ENCODE measurements around the gene SPO11. TPM values are rescaled to one million over a fixed set of nuclear protein-coding genes. Genes with fewer than 3 reads are reported as not detected.

SPO11 gene
- total and polyA plus RNA-seq, 2 of the 4 experiments (the other 2 are of a cell fraction): not detected

DNA sequence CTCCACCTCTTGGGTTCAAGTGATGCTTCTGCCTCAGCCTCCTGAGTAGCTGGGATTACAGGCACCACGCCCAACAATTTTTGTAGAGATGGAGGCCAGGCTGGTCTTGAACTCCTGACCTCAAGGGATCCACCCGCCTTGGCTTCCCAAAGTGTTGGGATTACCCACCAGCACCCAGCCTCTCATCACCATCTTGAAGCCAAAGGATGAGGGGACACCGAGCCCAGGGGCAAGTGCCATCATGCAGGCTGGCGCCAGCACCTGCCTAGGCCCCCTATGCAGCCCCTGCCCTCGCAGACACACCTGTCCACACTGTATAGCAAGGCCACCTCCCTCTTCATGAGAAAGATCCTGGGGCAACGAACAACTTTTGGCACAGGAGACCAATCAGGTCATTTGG lies 56.3 kb downstream of the SPO11 start:
- DNase-seq (no peak), ATAC-seq (ENCODE audit: low read depth) (no peak)
- Histone ChIP-seq H3K14ac (replicated peaks; ENCODE audit: low read depth, low read length) (no peak overlapping the region), H2BK20ac (ENCODE audit: low read depth, low read length) (no peak overlapping the region), H3K27ac (ENCODE audit: insufficient read depth, low read length) (no peak overlapping the region), H3K27me3 (ENCODE audit: control insufficient read depth, insufficient read depth, low read length) (no peaks in the 10 kb centered on the region), H4K20me1 (ENCODE audit: insufficient read depth, low read length) (no peaks in the 10 kb centered on the region; the same call in 1 of the 2 replicates), H3K4me3 (ENCODE audit: insufficient read depth, low read depth, low read length) (no peak overlapping the region), H2BK5ac (ENCODE audit: low read depth, low read length, poor library complexity, severe bottlenecking) (no peak overlapping the region), H3K79me1 (ENCODE audit: low read depth in 1 of 2, low read length in 2 of 2) (no peaks in the 10 kb centered on the region), H3K18ac (ENCODE audit: low read depth, low read length) (no peak overlapping the region), H2AK9ac (replicated peaks; ENCODE audit: low read depth, low read length, poor library complexity) (no peak overlapping the region), H3K36me3 (ENCODE audit: control insufficient read depth, insufficient read depth, low read length) (peaks cover 5% of the 10 kb centered on the region; the same call in 1 of the 2 replicates), H3K4ac (ENCODE audit: low read depth, low read length) (no peak overlapping the region), H4K5ac (ENCODE audit: low read depth, low read length) (no peak overlapping the region), H3K9ac (ENCODE audit: low read depth, low read length) (no peak overlapping the region), H4K8ac (ENCODE audit: low read depth in 2 of 2, low read length in 2 of 2) (no peak overlapping the region), H2BK120ac (ENCODE audit: low read depth, low read length) (no peak overlapping the region), H2BK15ac (ENCODE audit: low read depth, low read length) (no peak overlapping the region), H3K4me1 (ENCODE audit: control insufficient read depth, insufficient read depth, low read length) (no peaks in the 10 kb centered on the region), H3K23ac (ENCODE audit: low read depth, low read length) (no peak overlapping the region), H3K9me3 (ENCODE audit: control insufficient read depth, insufficient read depth, low read length) (no peaks in the 10 kb centered on the region), H2AFZ (replicated peaks; ENCODE audit: low read length, poor library complexity) (no peak overlapping the region), H3K4me2 (ENCODE audit: low read depth, low read length) (no peak overlapping the region), H3K9me1 (ENCODE audit: insufficient read depth, low read length) (0 out of 2 replicates have a peak, but pooled peaks cover 3% of the 10 kb centered on the region), H4K91ac (ENCODE audit: insufficient read depth, low read depth, low read length) (no peak overlapping the region), H3K56ac (ENCODE audit: extremely low read depth, insufficient read depth, low read length) (no peak overlapping the region), H2AK5ac (ENCODE audit: low read depth, low read length) (no peak overlapping the region)
- BruUV-seq (replicated peaks): no TSS peak
- ChIA-PET CTCF (interaction anchor here (1.7 kb wide), 1 partner anchor 110 kb away, joined by 4 read pairs; no protein-coding TSS in a partner anchor), POLR2A (ENCODE audit: unreplicated experiment) (no interaction called here)
- 100% methylated on average over 3 of the region's 6 CpGs; no CpG with 5 or more reads in 1 of the 2 experiments for WGBS, 2 experiments (ENCODE audit: extremely low coverage in 2 of 2, insufficient read length in 1 of 2)
- intact Hi-C loops (cut with micrococcal nuclease): loop anchor here (5.0 to 10.0 kb wide), 2 partner anchors 829 to 1511 kb away; no protein-coding TSS in a partner anchor
- TF ChIP-seq CTCF (conservative IDR thresholded peaks at IDR 0.05; ENCODE audit: low read depth, low read length) (no peak), BHLHE40 (IDR thresholded peaks at IDR 0.05; ENCODE audit: low read depth, low read length) (no peak), NFE2L2 (IDR thresholded peaks at IDR 0.05; ENCODE audit: low read depth, low read length) (no peak), CEBPB (IDR thresholded peaks at IDR 0.05; ENCODE audit: low read depth, low read length) (no peak), MXI1 (IDR thresholded peaks at IDR 0.05; ENCODE audit: borderline replicate concordance, low read depth, low read length) (no peak), SMC3 (IDR thresholded peaks at IDR 0.05; ENCODE audit: low read depth, low read length) (no peak), MAFK (IDR thresholded peaks at IDR 0.05; ENCODE audit: low read depth, low read length) (no peak), CHD1 (IDR thresholded peaks at IDR 0.05; ENCODE audit: low read depth, low read length) (no peak), RCOR1 (IDR thresholded peaks at IDR 0.05; ENCODE audit: insufficient replicate concordance, low read length) (no peak)
- TF ChIP-seq, protein P1, sequence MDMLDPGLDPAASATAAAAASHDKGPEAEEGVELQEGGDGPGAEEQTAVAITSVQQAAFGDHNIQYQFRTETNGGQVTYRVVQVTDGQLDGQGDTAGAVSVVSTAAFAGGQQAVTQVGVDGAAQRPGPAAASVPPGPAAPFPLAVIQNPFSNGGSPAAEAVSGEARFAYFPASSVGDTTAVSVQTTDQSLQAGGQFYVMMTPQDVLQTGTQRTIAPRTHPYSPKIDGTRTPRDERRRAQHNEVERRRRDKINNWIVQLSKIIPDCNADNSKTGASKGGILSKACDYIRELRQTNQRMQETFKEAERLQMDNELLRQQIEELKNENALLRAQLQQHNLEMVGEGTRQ (IDR thresholded peaks at IDR 0.05; ENCODE audit: low read depth, low read length): no peak
- TF ChIP-seq, protein P2, sequence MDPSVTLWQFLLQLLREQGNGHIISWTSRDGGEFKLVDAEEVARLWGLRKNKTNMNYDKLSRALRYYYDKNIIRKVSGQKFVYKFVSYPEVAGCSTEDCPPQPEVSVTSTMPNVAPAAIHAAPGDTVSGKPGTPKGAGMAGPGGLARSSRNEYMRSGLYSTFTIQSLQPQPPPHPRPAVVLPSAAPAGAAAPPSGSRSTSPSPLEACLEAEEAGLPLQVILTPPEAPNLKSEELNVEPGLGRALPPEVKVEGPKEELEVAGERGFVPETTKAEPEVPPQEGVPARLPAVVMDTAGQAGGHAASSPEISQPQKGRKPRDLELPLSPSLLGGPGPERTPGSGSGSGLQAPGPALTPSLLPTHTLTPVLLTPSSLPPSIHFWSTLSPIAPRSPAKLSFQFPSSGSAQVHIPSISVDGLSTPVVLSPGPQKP (IDR thresholded peaks at IDR 0.05; ENCODE audit: borderline replicate concordance, low read depth, low read length): no peak
- in situ Hi-C loops (cut with MboI; ENCODE audit: low sequenced_read_pairs): loop anchor here (5.0 to 25.0 kb wide), 4 partner anchors 111 to 1651 kb away; partner anchors contain the start of genes ATP5F1E and PRELID3B
- dilution Hi-C loops (cut with HindIII; ENCODE audit: low sequenced_read_pairs, unreplicated experiment): no loop called here

Data from IMR-90 (cell line).